IPS-18c (cell line): Measurements from ENCODE around the gene CD74.
"Not testable (repeated sequence)": the region's sequence is repeated elsewhere in the genome, so short reads cannot be mapped to it uniquely, and the experiment has no call there.

ENCODE experiments used
- H3K4me3 ChIP-seq: 2 replicates; pipeline ENCODE4 v1.7.0; 2013; ENCODE audit warnings: low read depth, mild to moderate bottlenecking, low read length, moderate library complexity; ENCODE audit not compliant: insufficient read depth
- H3K9me3 ChIP-seq: one replicate; pipeline ENCODE4 v1.6.1; 2013; ENCODE audit warnings: mild to moderate bottlenecking, low read length, moderate library complexity; ENCODE audit not compliant: control insufficient read depth, insufficient read depth

Gene CD74

GRCh38 chr5:150444770-150445169 is 32.1 kb upstream of the CD74 start:
- H3K9me3 ChIP-seq = no peaks in the 10 kb centered on the region
- H3K4me3 ChIP-seq = no peak overlapping the region

GRCh38 chr5:150443242-150444075 is 30.7 kb upstream of the CD74 start:
- H3K9me3 ChIP-seq = no peaks in the 10 kb centered on the region
- H3K4me3 ChIP-seq = no peak overlapping the region

- Histone ChIP-seq H3K4me3 (no peak overlapping the region), H3K9me3 (no peaks in the 10 kb centered on the region)
Observed at GRCh38 chr5:150442699-150443080, 30.0 kb upstream of the CD74 start.

GRCh38 chr5:150441813-150442698 is 29.3 kb upstream of the CD74 start:
- no peak overlapping the region for H3K4me3 ChIP-seq
- H3K9me3 ChIP-seq = no peaks in the 10 kb centered on the region

- Histone ChIP-seq H3K9me3 (no peaks in the 10 kb centered on the region), H3K4me3 (no peak overlapping the region)
Observed at GRCh38 chr5:150440948-150441812, 28.5 kb upstream of the CD74 start.

GRCh38 chr5:150438873-150439546 is 26.3 kb upstream of the CD74 start:
- Histone ChIP-seq H3K9me3 (no peaks in the 10 kb centered on the region), H3K4me3 (no peak overlapping the region)

- H3K9me3 ChIP-seq = no peaks in the 10 kb centered on the region
- no peak overlapping the region for H3K4me3 ChIP-seq
Observed at GRCh38 chr5:150436141-150436680, 23.5 kb upstream of the CD74 start.

GRCh38 chr5:150434464-150434863 is 21.8 kb upstream of the CD74 start:
- no peak overlapping the region for H3K4me3 ChIP-seq
- H3K9me3 ChIP-seq = no peaks in the 10 kb centered on the region

GRCh38 chr5:150431574-150431973 is 18.9 kb upstream of the CD74 start:
- Histone ChIP-seq H3K9me3 (no peaks in the 10 kb centered on the region), H3K4me3 (no peak overlapping the region)

- H3K4me3 ChIP-seq = no peak overlapping the region
- H3K9me3 ChIP-seq = no peaks in the 10 kb centered on the region
Observed at GRCh38 chr5:150431048-150431447, 18.3 kb upstream of the CD74 start.

- Histone ChIP-seq H3K4me3 (no peak overlapping the region), H3K9me3 (no peaks in the 10 kb centered on the region)
Observed at GRCh38 chr5:150429410-150429873, 16.7 kb upstream of the CD74 start.

GRCh38 chr5:150428978-150429377 is 16.3 kb upstream of the CD74 start:
- Histone ChIP-seq H3K9me3 (no peaks in the 10 kb centered on the region), H3K4me3 (no peak overlapping the region)

GRCh38 chr5:150428106-150428876 is 15.6 kb upstream of the CD74 start:
- no peaks in the 10 kb centered on the region for H3K9me3 ChIP-seq

GRCh38 chr5:150426165-150426564 is 13.5 kb upstream of the CD74 start:
- H3K4me3 ChIP-seq, H3K9me3 ChIP-seq: not testable (repeated sequence)

More at GRCh38 chr5:150428106-150428876, 15.6 kb upstream of the CD74 start:
- no peak overlapping the region for H3K4me3 ChIP-seq

- H3K4me3 ChIP-seq = no peak overlapping the region
- H3K9me3 ChIP-seq = no peaks in the 10 kb centered on the region
Observed at GRCh38 chr5:150422758-150423157, 10.0 kb upstream of the CD74 start.

GRCh38 chr5:150422075-150422474 is 9.4 kb upstream of the CD74 start:
- H3K9me3 ChIP-seq = no peaks in the 10 kb centered on the region
- no peak overlapping the region for H3K4me3 ChIP-seq
